Upper lobe of left lung (tissue), 6 donors: ENCODE results near the gene SCFD2. TPM values are rescaled to one million over a fixed set of nuclear protein-coding genes. Genes with fewer than 3 reads are reported as not detected.
A peak's percentile ranks its signal among the peaks of the same experiment; 100 is the strongest.

Experiments used
- ATAC-seq, 2 donors: fragments of 200-7000 bp; cut with Tn5 transposase; one replicate each; pipeline ENCODE4 v1.9.1; 2022; ENCODE audit warnings: mild to moderate bottlenecking in 2 of 2, moderate library complexity in 2 of 2; ENCODE audit not compliant: low FRiP score in 2 of 2
- DNase-seq, 2 donors: peaks; one replicate each; pipeline ENCODE4 v3.0.0-alpha.2; 2019 to 2020
- H3K27ac ChIP-seq, 4 donors: fragments of 200-600 bp; sonication (generic); one replicate each; pipeline ENCODE4 v1.5.1; 2016 to 2019
- H3K27me3 ChIP-seq, 4 donors: fragments of 200-600 bp; sonication (generic); one replicate each; pipeline ENCODE4 v1.5.1; 2017 to 2019
- H3K36me3 ChIP-seq, 4 donors: fragments of 200-600 bp; sonication (generic); one replicate each; pipeline ENCODE4 v1.5.1; 2016 to 2019
- H3K4me1 ChIP-seq, 4 donors: fragments of 200-600 bp; sonication (generic); one replicate each; pipeline ENCODE4 v1.5.1; 2018 to 2019
- H3K4me3 ChIP-seq, 4 donors: fragments of 200-600 bp; sonication (generic); one replicate each; pipeline ENCODE4 v1.5.1; 2017 to 2019; ENCODE audit warnings: mild to moderate bottlenecking in 2 of 4, moderate library complexity in 1 of 4
- H3K9me3 ChIP-seq, 4 donors: fragments of 200-600 bp; sonication (generic); one replicate each; pipeline ENCODE4 v1.5.1; 2018 to 2019
- CTCF ChIP-seq, 6 experiments: fragments of 450-650 bp in 4 of 6; fragments of 200-600 bp in 2 of 6; sonication (generic) in 2 of 6; IDR thresholded peaks; one replicate each; pipeline ENCODE4 v1.5.1; 2016 to 2019; ENCODE audit warnings: antibody characterized with exemption in 6 of 6
- EP300 ChIP-seq, 4 donors: sonication (generic); formaldehyde crosslinking; IDR thresholded peaks; one replicate each; pipeline ENCODE4 v1.5.1; 2017; ENCODE audit warnings: antibody characterized with exemption in 4 of 4, control low read depth in 2 of 4
- POLR2A ChIP-seq, 4 donors: fragments of 450-650 bp; IDR thresholded peaks; one replicate each; pipeline ENCODE4 v1.5.1; 2016 to 2017; ENCODE audit warnings: antibody characterized with exemption in 4 of 4, mild to moderate bottlenecking in 2 of 4
- POLR2AphosphoS5 ChIP-seq, 2 donors: sonication (generic); formaldehyde crosslinking; IDR thresholded peaks; one replicate each; pipeline ENCODE4 v1.5.1; 2017; ENCODE audit warnings: antibody characterized with exemption in 2 of 2
- WGBS, 2 donors: methylation state at CpG; one replicate each; pipeline ENCODE4 v1.1.5; 2017 to 2018; 5-methylcytosine and 5-hydroxymethylcytosine counted together
- total RNA-seq, 6 donors: library from RNA; depleted of rRNA in 4 of 6; stranded (reverse); fragments of >200 nt in 4 of 6; gene quantifications; one replicate each; pipeline versions ENCODE4 v1.1.0 to v1.2.1, GENCODE V29; 2016 to 2021
- donor health status: DM: no; HTN: no; CAD: no; lungs with moderate emphysema.
- donor health status: DM: no; HTN: yes; CAD: no; lungs with severe emphysema.

Gene SCFD2
- total RNA-seq, 6 donors from 2014 or later, result 15.2 to 33.5 (median 20.0) TPM

GRCh38 chr4:53322696-53323095, 43.2 kb downstream of the SCFD2 start:
- TF ChIP-seq POLR2AphosphoS5 (IDR thresholded peaks at IDR 0.05), result no peak
- no peak for TF ChIP-seq EP300 (IDR thresholded peaks at IDR 0.05)
- no peak for TF ChIP-seq POLR2A (IDR thresholded peaks at IDR 0.05)
- TF ChIP-seq CTCF (IDR thresholded peaks at IDR 0.05), result no peak
- DNase-seq (no peak), ATAC-seq (no peak)
- no peak overlapping the region for H3K27ac ChIP-seq
- peaks cover 7 to 11% (median 8%) of the 10 kb centered on the region in 4 donors for H3K4me1 ChIP-seq
- no peaks in the 10 kb centered on the region for H3K36me3 ChIP-seq
- H3K9me3 ChIP-seq, result no peaks in the 10 kb centered on the region
- no peaks in the 10 kb centered on the region for H3K27me3 ChIP-seq
- no peak overlapping the region for H3K4me3 ChIP-seq

- no peaks in the 10 kb centered on the region for H3K9me3 ChIP-seq
- H3K4me3 ChIP-seq, result no peak overlapping the region
- TF ChIP-seq CTCF (IDR thresholded peaks at IDR 0.05), result no peak
- TF ChIP-seq POLR2AphosphoS5 (IDR thresholded peaks at IDR 0.05), result no peak
- no peak for TF ChIP-seq EP300 (IDR thresholded peaks at IDR 0.05)
- no peak for TF ChIP-seq POLR2A (IDR thresholded peaks at IDR 0.05)
- peak overlapping the region in 3 of 4 donors; percentile 18 to 69 (median 46) for H3K27ac ChIP-seq
- 91 to 95% methylated on average over 2 of the region's 2 CpGs for WGBS, 2 donors
- ATAC-seq (no peak), DNase-seq (no peak)
- H3K27me3 ChIP-seq, result no peaks in the 10 kb centered on the region
- H3K36me3 ChIP-seq, result no peaks in the 10 kb centered on the region
- peaks cover 7 to 11% (median 8%) of the 10 kb centered on the region in 4 donors for H3K4me1 ChIP-seq
Observed at GRCh38 chr4:53321984-53322289, 43.9 kb downstream of the SCFD2 start.

- Histone ChIP-seq H3K27ac (peak overlapping the region; percentile 18 to 69 (median 48)), H3K9me3 (no peaks in the 10 kb centered on the region), H3K36me3 (no peaks in the 10 kb centered on the region), H3K27me3 (no peaks in the 10 kb centered on the region), H3K4me1 (peaks cover 7 to 11% (median 8%) of the 10 kb centered on the region in 4 donors), H3K4me3 (no peak overlapping the region)
- TF ChIP-seq EP300 (IDR thresholded peaks at IDR 0.05) (no peak), CTCF (IDR thresholded peaks at IDR 0.05) (no peak), POLR2A (IDR thresholded peaks at IDR 0.05) (no peak), POLR2AphosphoS5 (IDR thresholded peaks at IDR 0.05) (no peak)
- DNase-seq (no peak), ATAC-seq (no peak)
- 20 to 34% methylated on average over 3 of the region's 3 CpGs for WGBS, 2 donors
Observed at GRCh38 chr4:53321151-53321983, 44.5 kb downstream of the SCFD2 start.

GRCh38 chr4:53315300-53315699, 50.6 kb downstream of the SCFD2 start:
- DNase-seq, result no peak
- Histone ChIP-seq H3K27ac (no peak overlapping the region), H3K9me3 (no peaks in the 10 kb centered on the region), H3K4me1 (no peaks in the 10 kb centered on the region), H3K36me3 (peaks cover 0 to 6% (median 2%) of the 10 kb centered on the region in 4 donors), H3K4me3 (no peak overlapping the region), H3K27me3 (no peaks in the 10 kb centered on the region)
- 52 to 70% methylated on average over 1 of the region's 1 CpG for WGBS, 2 donors
- ATAC-seq, result no peak
- TF ChIP-seq EP300 (IDR thresholded peaks at IDR 0.05), result no peak
- TF ChIP-seq POLR2A (IDR thresholded peaks at IDR 0.05), result no peak
- no peak for TF ChIP-seq POLR2AphosphoS5 (IDR thresholded peaks at IDR 0.05)
- no peak for TF ChIP-seq CTCF (IDR thresholded peaks at IDR 0.05)

- WGBS, 2 donors, result 84 to 90% methylated on average over 4 of the region's 4 CpGs
- Histone ChIP-seq H3K36me3 (peaks cover 0 to 6% (median 2%) of the 10 kb centered on the region in 4 donors), H3K27me3 (no peaks in the 10 kb centered on the region), H3K27ac (no peak overlapping the region), H3K9me3 (no peaks in the 10 kb centered on the region), H3K4me3 (no peak overlapping the region), H3K4me1 (no peaks in the 10 kb centered on the region)
- TF ChIP-seq EP300 (IDR thresholded peaks at IDR 0.05) (no peak), POLR2A (IDR thresholded peaks at IDR 0.05) (no peak), CTCF (IDR thresholded peaks at IDR 0.05) (no peak), POLR2AphosphoS5 (IDR thresholded peaks at IDR 0.05) (no peak)
- ATAC-seq, result no peak
- DNase-seq, result no peak
Observed at GRCh38 chr4:53314252-53314651, 51.6 kb downstream of the SCFD2 start.
